K562 (cell line): ENCODE results near the gene SLC28A3. TPM values are rescaled to one million over a fixed set of nuclear protein-coding genes. Genes with fewer than 3 reads are reported as not detected.

Experiments used
- ATAC-seq: fragments of 200-7000 bp; cut with Tn5 transposase; 3 replicates; pipeline ENCODE4 v1.9.1; 2020; ENCODE audit warnings: moderate library complexity
- BruUV-seq: library from RNA; stranded (reverse); fragments of 400-500 nt; replicated peaks from 2 replicates; lab custom pipeline; 2021; lab: Mats Ljungman, UMichigan
- CTCF ChIA-PET: fragments of 300-600 bp; formaldehyde crosslinking; extraction: SDS; loops from one replicate; lab custom pipeline; 2021; ENCODE audit warnings: low intra/inter-chr PET ratio; lab: Yijun Ruan, JAX
- POLR2A ChIA-PET: fragments of 300-600, 350-650 bp; sonication (Branson Sonifier 250); formaldehyde crosslinking; extraction: SDS; loops from one replicate; lab custom pipeline; 2021; ENCODE audit warnings: antibody characterized with exemption, inconsistent platforms; lab: Yijun Ruan, JAX
- DNase-seq, 4 experiments: peaks; one replicate each; pipeline versions ENCODE4 v3.0.0 to v3.0.0-alpha.2; 2011 to 2018; ENCODE audit warnings: low spot score in 3 of 4, mixed read lengths in 3 of 4; ENCODE audit errors: extremely low read depth in 1 of 4
- FAIRE-seq: peaks from 2 replicates; lab custom pipeline; 2011; peaks lifted over from hg19 to GRCh38; lab: Jason Lieb, UNC
- H2AFZ ChIP-seq: 2 replicates; pipeline ENCODE4 v1.6.0; 2011; ENCODE audit warnings: low read depth, low read length, control low read depth, inconsistent platforms
- H3K27ac ChIP-seq: fragments of 200-600 bp; 3 replicates; pipeline ENCODE4 v1.8.0; 2011; ENCODE audit warnings: low read depth, mild to moderate bottlenecking, control low read depth, inconsistent platforms, low read length, moderate library complexity, mixed read lengths; ENCODE audit errors: extremely low read depth
- H3K27me3 ChIP-seq, 2 experiments: fragments of 300-600 bp in 1 of 2; 2 replicates in 1 of 2; 3 replicates in 1 of 2; pipeline versions ENCODE4 v1.6.0 to v1.8.0; 2011; ENCODE audit warnings: inconsistent platforms in 2 of 2, low read length in 2 of 2, mild to moderate bottlenecking in 1 of 2, mixed read lengths in 1 of 2, moderate library complexity in 1 of 2; ENCODE audit not compliant: control insufficient read depth in 2 of 2, insufficient read depth in 2 of 2
- H3K36me3 ChIP-seq: fragments of 300-600 bp; 3 replicates; pipeline ENCODE4 v1.8.0; 2011; ENCODE audit warnings: mild to moderate bottlenecking, low read length, inconsistent platforms; ENCODE audit not compliant: control insufficient read depth, insufficient read depth
- H3K4me1 ChIP-seq, 2 experiments: fragments of 200-600 bp in 1 of 2; replicated peaks in 1 of 2; 2 replicates in 1 of 2; 3 replicates in 1 of 2; pipeline versions ENCODE4 v1.5.1 to v1.8.0; 2011; ENCODE audit warnings: inconsistent platforms in 2 of 2, low read length in 2 of 2, mild to moderate bottlenecking in 1 of 2, mixed read lengths in 1 of 2, moderate library complexity in 1 of 2; ENCODE audit not compliant: control insufficient read depth in 2 of 2, insufficient read depth in 2 of 2
- H3K4me2 ChIP-seq: 2 replicates; pipeline ENCODE4 v1.6.1; 2011; ENCODE audit warnings: low read length, control low read depth, inconsistent platforms, mixed read lengths; ENCODE audit not compliant: insufficient read depth
- H3K4me3 ChIP-seq: fragments of 200-600 bp; sonication (generic), shearing (Covaris generic); 2 replicates; pipeline ENCODE4 v1.5.1; 2016; ENCODE audit warnings: control low read depth, inconsistent platforms
- H3K79me2 ChIP-seq: fragments of 200-600 bp; 3 replicates; pipeline ENCODE4 v1.8.0; 2011; ENCODE audit warnings: low read length, inconsistent platforms; ENCODE audit not compliant: control insufficient read depth, insufficient read depth
- H3K9ac ChIP-seq, 2 experiments: 2 replicates each; pipeline versions ENCODE4 v1.6.0 to v1.6.1; 2011; ENCODE audit warnings: low read depth in 2 of 2, low read length in 2 of 2, control low read depth in 1 of 2, inconsistent platforms in 1 of 2, mild to moderate bottlenecking in 1 of 2, mixed read lengths in 1 of 2; ENCODE audit not compliant: insufficient read depth in 1 of 2
- H3K9me1 ChIP-seq: one replicate; pipeline ENCODE4 v1.6.0; 2011; ENCODE audit warnings: inconsistent platforms, mild to moderate bottlenecking, low read length, moderate library complexity; ENCODE audit not compliant: control insufficient read depth, insufficient read depth
- H3K9me3 ChIP-seq: replicated peaks from 2 replicates; pipeline ENCODE4 v1.5.1; 2011; ENCODE audit warnings: low read depth, low read length, inconsistent platforms; ENCODE audit not compliant: control insufficient read depth, insufficient read depth
- H4K20me1 ChIP-seq: replicated peaks from 2 replicates; pipeline ENCODE4 v1.6.1; 2011; ENCODE audit warnings: low read length, inconsistent platforms, mixed read lengths; ENCODE audit not compliant: control insufficient read depth, insufficient read depth
- EHMT2 ChIP-seq: fragments of 450-650 bp; IDR thresholded peaks from 2 replicates; pipeline ENCODE4 v1.6.1; 2018; ENCODE audit warnings: antibody characterized with exemption
- L3MBTL2 ChIP-seq: fragments of 450-650 bp; IDR thresholded peaks from 2 replicates; pipeline ENCODE4 v1.6.1; 2016; ENCODE audit warnings: mild to moderate bottlenecking, moderate library complexity
- RCOR1 ChIP-seq, 2 experiments: IDR thresholded peaks; 2 replicates each; pipeline ENCODE4 v1.6.1; 2012; ENCODE audit warnings: low read depth in 2 of 2, low read length in 2 of 2, borderline replicate concordance in 1 of 2, improper control_type of control experiment in 1 of 2
- STAT5B ChIP-seq: fragments of 250-450 bp; sonication (Bioruptor Pico); IDR thresholded peaks from 2 replicates; pipeline ENCODE4 v1.8.0; 2021; ENCODE audit warnings: mild to moderate bottlenecking, inconsistent platforms
- YY1 ChIP-seq, 3 experiments: IDR thresholded peaks; 2 replicates each; pipeline ENCODE4 v1.6.1; 2011; ENCODE audit warnings: low read length in 2 of 3, mild to moderate bottlenecking in 2 of 3, moderate library complexity in 2 of 3, borderline replicate concordance in 1 of 3, control low read depth in 1 of 3, low read depth in 1 of 3; ENCODE audit not compliant: insufficient read depth in 3 of 3, insufficient replicate concordance in 2 of 3, control insufficient read depth in 1 of 3, insufficient read length in 1 of 3; ENCODE audit errors: extremely low read depth in 1 of 3
- ZNF551 ChIP-seq: fragments of 250-450 bp; sonication (Bioruptor Pico); IDR thresholded peaks from 2 replicates; pipeline ENCODE4 v1.5.0; 2021; ENCODE audit warnings: mild to moderate bottlenecking, moderate library complexity
- WGBS: fragments of 100-300 bp; shearing (Covaris generic); methylation state at CpG from one replicate; pipeline ENCODE4 v1.1.6; 2016; ENCODE audit warnings: low coverage, mixed read lengths; ENCODE audit not compliant: insufficient coverage; ENCODE audit errors: missing lambda C conversion rate; 5-methylcytosine and 5-hydroxymethylcytosine counted together
- in situ Hi-C: fragments of 300-500 bp; cut with MboI; formaldehyde crosslinking; loops from 4 replicates; pipeline ENCODE4 v1.15.0; 2018; ENCODE audit warnings: inconsistent platforms, mixed read lengths
- intact Hi-C: fragments of 100-400 bp; cut with micrococcal nuclease; formaldehyde crosslinking; loops from 2 replicates; pipeline ENCODE4 v1.14.2; 2022
- polyA plus RNA-seq, 8 experiments: library from polyadenylated mRNA; depleted of rRNA in 4 of 8; stranded (reverse) in 5 of 8; unstranded in 3 of 8; fragments of >200 nt; fragmentation: Nextera tagmentation in 2 of 8; fragmentation: Illumina TruSeq in 1 of 8; extraction: Ambion mirVana in 2 of 8; extraction: Trizol in 1 of 8; gene quantifications; 2 replicates each; pipeline versions ENCODE4 v1.2.1 to v1.2.3, GENCODE V29; 2011 to 2014; ENCODE audit warnings: inconsistent platforms in 1 of 8, missing spikeins in 1 of 8
- total RNA-seq, 7 experiments: library from RNA; depleted of rRNA in 6 of 7; stranded (reverse); fragments of >200 nt in 6 of 7; fragmentation: Illumina TruSeq in 2 of 7; extraction: Trizol in 2 of 7; gene quantifications; 2 replicates each; pipeline versions ENCODE4 v1.2.1 to v1.2.3, GENCODE V29; 2011 to 2021; ENCODE audit warnings: low replicate concordance in 1 of 7
- TF ChIP-seq, protein P1 (sequence below): IDR thresholded peaks from 2 replicates; pipeline ENCODE4 v1.6.1; 2012; ENCODE audit warnings: low read depth, low read length, improper control_type of control experiment, borderline replicate concordance

Gene SLC28A3
- total and polyA plus RNA-seq, 9 of the 15 experiments (the other 6 are each of a cell fraction or from before 2014, with no cell fraction given) = not detected

DNA sequence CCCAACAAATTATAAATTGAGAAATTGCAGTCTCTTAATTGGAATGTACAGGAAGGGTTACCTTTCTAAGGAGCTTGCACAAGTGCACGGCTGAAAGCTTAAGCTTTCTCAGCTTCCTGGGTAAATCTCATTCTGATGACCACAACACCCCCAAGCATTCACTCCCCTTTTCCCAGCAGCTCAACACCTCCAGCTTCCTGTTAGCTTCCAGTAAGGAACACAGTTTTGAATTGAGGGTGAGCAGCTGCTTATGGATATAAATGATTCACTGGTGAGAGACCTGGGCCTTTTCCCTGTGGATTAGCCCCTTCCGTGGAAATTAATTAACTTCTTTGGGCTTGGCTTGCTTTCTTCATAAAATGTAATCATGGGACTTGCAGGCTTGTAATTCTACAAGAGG is 101.2 kb downstream of the SLC28A3 start (continued):
- TF ChIP-seq, protein P1, sequence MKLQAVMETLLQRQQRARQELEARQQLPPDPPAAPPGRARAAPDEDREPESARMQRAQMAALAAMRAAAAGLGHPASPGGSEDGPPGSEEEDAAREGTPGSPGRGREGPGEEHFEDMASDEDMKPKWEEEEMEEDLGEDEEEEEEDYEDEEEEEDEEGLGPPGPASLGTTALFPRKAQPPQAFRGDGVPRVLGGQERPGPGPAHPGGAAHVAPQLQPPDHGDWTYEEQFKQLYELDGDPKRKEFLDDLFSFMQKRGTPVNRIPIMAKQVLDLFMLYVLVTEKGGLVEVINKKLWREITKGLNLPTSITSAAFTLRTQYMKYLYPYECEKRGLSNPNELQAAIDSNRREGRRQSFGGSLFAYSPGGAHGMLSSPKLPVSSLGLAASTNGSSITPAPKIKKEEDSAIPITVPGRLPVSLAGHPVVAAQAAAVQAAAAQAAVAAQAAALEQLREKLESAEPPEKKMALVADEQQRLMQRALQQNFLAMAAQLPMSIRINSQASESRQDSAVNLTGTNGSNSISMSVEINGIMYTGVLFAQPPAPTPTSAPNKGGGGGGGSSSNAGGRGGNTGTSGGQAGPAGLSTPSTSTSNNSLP = no peak
- TF ChIP-seq RCOR1 (IDR thresholded peaks at IDR 0.05; ENCODE audit: borderline replicate concordance in 1 of 2, low read depth in 2 of 2, low read length in 2 of 2) (no peak), STAT5B (CRISPR knock-in tag) (no peak)

DNA sequence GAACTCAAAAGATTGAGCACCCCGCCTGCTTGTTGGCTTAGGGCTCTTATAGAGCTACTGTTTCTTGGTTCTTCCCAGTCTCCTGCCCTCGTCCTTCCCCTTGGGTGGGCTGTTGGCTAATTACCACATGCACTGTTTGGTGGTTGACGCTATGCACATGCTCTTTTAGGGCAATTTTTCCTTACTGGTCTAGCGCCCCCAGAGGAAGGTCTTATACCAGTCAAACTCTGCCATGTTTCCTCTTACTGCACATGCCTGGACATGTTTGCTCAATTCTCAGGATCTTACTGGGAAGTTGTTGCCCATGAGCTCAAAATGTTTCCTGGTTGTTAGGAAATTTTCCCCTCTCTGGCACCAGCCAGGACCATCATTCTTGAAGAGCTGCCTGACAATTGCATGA is 101.9 kb downstream of the SLC28A3 start:
- ATAC-seq (peak; percentile 53; the same call in 1 of the 3 replicates), FAIRE-seq (peak; percentile 40), DNase-seq (peak; percentile 6 to 22 (median 10))
- no peak overlapping the region for H3K4me2 ChIP-seq
- intact Hi-C loops = no loop called here
- WGBS = 0% methylated on average over 2 of the region's 4 CpGs
- no peaks in the 10 kb centered on the region for H3K36me3 ChIP-seq
- H3K27ac ChIP-seq = no peak overlapping the region
- no peak overlapping the region for H3K4me3 ChIP-seq
- peaks cover 0 to 11% of the 10 kb centered on the region in 2 experiments; a peak in 1 of 5 replicates for H3K27me3 ChIP-seq
- H3K4me1 ChIP-seq = no peaks in the 10 kb centered on the region
- H3K9ac ChIP-seq = no peak overlapping the region
- no TSS peak for BruUV-seq
- H2AFZ ChIP-seq = no peak overlapping the region
- H4K20me1 ChIP-seq = no peaks in the 10 kb centered on the region
- H3K79me2 ChIP-seq = no peaks in the 10 kb centered on the region
- ChIA-PET POLR2A (no interaction called here), CTCF (no interaction called here)
- no peaks in the 10 kb centered on the region for H3K9me3 ChIP-seq
- in situ Hi-C loops = no loop called here
- no peaks in the 10 kb centered on the region for H3K9me1 ChIP-seq
- TF ChIP-seq L3MBTL2 (peak; percentile 37; the same call in 1 of the 2 replicates), EHMT2 (peak; percentile 88), ZNF551 (CRISPR knock-in tag) (no peak), YY1 (IDR thresholded peaks at IDR 0.05; ENCODE audit: borderline replicate concordance in 1 of 3, control insufficient read depth in 1 of 3, extremely low read depth in 1 of 3, insufficient read depth in 3 of 3, insufficient read length in 1 of 3, insufficient replicate concordance in 2 of 3, low read depth in 1 of 3, low read length in 2 of 3) (peak in 1 of 3 experiments; percentile 32)
